Measurements from ENCODE around the gene CD300LD.

DNA sequence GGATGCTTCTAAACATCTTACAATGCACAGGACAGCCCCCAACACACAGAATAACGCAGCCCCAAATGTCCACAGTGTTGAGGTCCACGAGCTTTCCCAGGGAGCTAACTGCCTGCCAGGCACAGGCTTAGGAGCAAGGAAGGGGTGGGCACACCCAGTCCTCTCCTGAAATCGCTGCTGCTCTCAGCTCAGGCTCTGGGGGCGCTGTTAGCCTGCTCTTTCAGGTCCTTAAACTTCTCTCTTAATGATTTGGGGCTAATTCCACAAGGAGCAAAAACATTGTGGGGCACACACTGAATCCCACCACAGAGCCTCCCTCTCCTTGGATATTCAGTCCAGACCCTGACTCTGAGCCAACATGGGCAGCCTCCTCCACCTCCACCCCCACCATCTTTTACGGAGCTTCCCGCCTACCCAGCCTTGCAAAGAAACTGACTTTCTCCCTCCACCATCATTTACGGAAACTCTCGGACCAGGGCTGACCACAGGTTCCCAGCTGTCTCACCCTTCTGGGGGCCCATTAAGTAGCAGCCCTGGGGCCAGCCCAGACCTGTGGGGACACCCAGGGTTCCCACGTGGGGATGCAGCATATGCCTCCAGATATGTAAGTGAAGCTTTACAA is 25.8 kb downstream of the CD300LD start:
- TF ChIP-seq, protein P1, sequence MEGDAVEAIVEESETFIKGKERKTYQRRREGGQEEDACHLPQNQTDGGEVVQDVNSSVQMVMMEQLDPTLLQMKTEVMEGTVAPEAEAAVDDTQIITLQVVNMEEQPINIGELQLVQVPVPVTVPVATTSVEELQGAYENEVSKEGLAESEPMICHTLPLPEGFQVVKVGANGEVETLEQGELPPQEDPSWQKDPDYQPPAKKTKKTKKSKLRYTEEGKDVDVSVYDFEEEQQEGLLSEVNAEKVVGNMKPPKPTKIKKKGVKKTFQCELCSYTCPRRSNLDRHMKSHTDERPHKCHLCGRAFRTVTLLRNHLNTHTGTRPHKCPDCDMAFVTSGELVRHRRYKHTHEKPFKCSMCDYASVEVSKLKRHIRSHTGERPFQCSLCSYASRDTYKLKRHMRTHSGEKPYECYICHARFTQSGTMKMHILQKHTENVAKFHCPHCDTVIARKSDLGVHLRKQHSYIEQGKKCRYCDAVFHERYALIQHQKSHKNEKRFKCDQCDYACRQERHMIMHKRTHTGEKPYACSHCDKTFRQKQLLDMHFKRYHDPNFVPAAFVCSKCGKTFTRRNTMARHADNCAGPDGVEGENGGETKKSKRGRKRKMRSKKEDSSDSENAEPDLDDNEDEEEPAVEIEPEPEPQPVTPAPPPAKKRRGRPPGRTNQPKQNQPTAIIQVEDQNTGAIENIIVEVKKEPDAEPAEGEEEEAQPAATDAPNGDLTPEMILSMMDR (IDR thresholded peaks at IDR 0.05), result peak in 5 of 6 experiments; percentile 22 to 46 (median 33)
- TF ChIP-seq POLR2A (IDR thresholded peaks at IDR 0.05) (no peak), POLR2AphosphoS5 (IDR thresholded peaks at IDR 0.05) (no peak)

Data from upper lobe of left lung (tissue), 4 donors.